DMS153 treated with DMSO at 0.1 percent for 48 hours (cell line): ENCODE results near the gene AFG3L2.

ENCODE experiments used
- DNase-seq: peaks from one replicate; lab custom pipeline; 2025; ENCODE audit not compliant: unreplicated experiment; lab: John Stamatoyannopoulos, UW

The AFG3L2 gene

DNA sequence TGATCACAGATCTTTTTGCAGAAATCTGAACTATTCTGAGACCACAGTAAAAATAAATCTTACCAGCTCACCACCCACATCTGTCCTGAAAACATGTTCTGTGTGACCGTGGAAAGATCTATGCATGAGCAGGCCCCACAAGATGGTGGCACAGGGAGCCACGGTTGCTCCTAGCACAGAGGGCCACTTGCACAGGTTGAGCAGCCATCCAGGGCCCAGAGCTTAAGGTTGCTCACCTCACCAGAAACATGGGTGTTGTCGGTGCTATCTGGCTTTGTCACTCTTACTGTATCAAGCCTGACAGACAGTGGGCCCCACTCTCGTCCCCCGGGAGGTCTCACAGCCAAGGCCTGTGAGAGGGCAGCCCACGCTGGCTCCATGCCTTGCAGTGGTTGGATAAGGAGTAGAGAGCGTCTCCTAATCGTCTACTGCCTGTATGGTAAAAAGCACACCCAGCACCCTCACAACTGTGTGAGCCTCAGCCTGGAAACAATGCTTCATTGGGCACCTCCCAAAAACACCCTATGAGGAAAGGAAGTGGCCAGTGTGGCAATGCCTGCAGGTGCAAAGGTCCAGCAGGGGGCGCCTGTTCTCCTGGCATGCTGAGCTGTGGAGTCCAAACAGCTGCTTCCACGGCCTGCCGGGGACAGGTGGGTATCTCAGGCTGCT lies 49.4 kb downstream of the AFG3L2 start:
- no peak for DNase-seq

DNA sequence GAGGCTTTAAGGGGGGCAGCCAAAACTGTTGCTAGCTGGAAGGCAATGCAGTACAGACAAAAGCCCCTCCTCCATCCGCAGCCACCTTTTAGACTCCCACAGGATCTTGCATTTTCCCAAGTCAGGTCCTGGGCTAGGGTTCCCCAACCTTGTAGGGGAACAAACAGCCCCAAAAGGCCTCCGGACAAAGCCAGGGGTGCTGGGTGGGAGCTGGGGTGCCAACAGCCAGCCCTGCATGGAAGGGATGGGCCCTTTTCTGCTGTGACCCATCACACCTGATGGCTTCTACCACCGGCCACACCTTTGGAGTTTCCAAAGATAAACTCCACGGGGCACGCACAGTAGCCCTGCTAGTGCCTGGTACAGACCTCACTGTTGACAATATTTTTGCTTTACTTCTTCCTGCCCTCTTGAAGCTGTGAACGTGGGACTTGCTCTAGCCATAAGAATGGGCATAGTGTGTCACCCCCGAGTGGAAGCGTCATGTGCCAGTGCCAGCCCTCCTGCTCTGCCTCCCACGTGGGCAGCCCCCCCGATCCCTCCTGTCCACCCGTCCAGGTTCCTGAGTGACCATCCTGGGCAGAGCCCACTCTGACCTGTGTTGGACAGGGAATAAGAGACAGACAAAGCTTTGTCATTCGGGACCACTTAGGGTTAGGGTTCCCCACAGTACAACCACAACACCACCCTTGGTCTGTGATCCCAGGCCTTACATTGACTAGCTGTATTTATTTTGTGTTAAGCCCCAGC lies 50.1 kb downstream of the AFG3L2 start:
- DNase-seq = no peak

DNA sequence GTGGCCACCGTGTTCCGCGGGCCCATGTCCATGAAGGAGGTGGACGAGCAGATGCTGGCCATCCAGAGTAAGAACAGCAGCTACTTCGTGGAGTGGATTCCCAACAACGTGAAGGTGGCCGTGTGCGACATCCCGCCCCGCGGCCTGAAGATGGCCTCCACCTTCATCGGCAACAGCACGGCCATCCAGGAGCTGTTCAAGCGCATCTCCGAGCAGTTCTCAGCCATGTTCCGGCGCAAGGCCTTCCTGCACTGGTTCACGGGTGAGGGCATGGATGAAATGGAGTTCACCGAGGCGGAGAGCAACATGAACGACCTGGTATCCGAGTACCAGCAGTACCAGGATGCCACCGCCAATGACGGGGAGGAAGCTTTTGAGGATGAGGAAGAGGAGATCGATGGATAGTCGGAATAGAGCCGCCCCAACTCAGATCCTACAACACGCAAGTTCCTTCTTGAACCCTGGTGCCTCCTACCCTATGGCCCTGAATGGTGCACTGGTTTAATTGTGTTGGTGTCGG lies 51.2 kb downstream of the AFG3L2 start:
- DNase-seq = no peak

DNA sequence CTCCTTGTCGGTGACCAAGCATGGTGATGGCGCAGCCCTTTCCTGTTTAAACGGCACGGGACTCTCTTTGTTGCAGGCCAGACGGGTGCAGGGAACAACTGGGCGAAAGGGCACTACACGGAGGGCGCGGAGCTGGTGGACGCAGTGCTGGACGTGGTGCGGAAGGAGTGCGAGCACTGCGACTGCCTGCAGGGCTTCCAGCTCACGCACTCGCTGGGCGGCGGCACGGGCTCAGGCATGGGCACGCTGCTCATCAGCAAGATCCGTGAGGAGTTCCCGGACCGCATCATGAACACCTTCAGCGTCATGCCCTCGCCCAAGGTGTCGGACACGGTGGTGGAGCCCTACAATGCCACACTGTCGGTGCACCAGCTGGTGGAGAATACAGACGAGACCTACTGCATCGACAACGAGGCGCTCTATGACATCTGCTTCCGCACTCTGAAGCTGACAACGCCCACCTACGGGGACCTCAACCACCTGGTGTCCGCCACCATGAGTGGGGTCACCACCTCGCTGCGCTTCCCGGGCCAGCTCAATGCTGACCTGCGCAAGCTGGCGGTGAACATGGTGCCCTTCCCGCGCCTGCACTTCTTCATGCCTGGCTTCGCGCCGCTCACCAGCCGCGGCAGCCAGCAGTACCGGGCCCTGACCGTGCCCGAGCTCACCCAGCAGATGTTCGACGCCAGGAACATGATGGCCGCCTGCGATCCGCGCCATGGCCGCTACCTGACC lies 51.9 kb downstream of the AFG3L2 start:
- no peak for DNase-seq

DNA sequence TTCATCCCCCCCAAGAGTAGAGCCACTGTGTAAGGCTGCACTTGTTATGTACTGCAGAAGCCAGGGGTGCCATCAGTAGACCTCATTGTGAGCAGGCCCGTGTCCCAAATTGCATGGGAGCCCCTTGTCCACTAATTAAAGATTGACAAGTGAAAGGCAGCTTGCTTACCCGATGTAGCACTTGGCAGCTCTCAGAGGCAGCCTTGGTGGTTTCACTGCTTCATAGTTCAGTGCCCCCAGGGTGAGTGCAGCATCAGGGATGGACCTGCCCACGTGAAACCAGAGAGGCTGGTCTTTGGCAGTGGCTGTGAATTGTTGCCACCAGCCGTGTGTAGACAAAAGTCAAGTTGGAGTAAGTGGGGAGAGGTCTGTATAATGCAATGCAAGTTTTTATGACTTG lies 55.7 kb downstream of the AFG3L2 start:
- DNase-seq = no peak

DNA sequence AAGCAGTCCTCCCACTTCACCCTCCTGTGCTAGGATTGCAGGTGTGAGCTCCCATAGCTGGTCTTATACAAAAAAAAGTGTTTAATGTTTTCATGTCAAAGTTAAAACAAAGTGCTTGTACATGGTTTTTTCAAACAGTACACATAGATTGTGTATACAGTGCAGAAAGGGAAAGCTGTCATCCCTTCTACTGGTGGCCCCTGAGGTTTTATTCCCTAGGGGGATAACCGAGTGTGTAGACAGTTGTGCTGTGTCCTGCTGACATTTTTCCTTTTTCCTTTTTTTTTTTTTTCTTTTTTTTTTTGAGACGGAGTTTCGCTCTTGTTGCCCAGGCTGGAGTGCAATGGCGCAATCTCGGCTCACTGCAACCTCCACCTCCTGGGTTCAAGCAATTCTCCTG lies 58.2 kb downstream of the AFG3L2 start:
- no peak for DNase-seq

DNA sequence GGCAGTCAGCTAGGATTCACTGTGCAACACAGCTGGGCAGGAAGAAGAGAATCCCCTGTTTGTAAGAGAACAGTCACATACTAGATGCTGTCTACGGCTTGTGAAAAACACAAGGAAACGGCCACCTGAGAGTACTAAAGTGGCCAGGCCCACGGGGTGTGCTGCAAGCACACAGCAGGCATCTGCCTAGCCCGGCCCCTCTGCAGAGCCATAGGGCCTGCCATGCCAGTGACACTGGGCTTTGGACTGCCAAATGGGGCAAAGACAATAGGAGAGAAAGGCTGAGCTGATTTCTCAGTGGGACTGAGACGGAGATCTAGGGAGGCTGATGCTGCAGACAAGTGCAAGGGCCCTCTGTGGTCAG lies 58.7 kb downstream of the AFG3L2 start:
- no peak for DNase-seq

DNA sequence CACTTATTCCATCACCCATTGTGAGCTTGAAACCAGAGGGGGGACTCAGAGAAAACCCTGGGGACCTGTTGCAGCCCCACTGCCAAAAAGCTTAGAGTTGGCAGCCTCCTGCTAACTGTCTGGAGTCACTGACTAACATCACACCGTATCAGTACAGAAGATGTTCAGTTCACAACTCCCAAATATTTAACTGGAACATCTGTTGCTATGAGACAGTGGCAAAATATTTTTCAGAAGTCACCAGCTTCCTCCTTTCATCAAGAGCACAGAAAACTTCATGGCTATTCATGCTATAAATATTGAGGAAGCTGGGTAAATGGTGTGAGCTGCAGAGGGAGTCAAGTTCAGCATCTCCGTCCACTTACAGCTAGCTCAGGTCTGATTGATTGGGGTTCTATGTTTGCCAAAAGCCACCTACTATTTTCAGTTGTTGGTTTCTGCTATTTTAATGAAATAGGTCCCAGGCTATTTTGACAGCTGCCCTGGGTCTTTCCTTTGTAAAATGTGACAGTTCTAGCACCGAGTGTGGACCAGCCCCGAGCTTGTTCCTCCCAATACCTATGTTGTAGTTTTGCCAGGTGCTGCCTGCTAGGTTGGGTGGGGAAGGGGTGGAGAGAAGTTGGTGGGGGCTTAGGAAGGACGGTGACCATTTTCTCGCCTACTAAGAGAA lies 59.2 kb downstream of the AFG3L2 start:
- DNase-seq = no peak

DNA sequence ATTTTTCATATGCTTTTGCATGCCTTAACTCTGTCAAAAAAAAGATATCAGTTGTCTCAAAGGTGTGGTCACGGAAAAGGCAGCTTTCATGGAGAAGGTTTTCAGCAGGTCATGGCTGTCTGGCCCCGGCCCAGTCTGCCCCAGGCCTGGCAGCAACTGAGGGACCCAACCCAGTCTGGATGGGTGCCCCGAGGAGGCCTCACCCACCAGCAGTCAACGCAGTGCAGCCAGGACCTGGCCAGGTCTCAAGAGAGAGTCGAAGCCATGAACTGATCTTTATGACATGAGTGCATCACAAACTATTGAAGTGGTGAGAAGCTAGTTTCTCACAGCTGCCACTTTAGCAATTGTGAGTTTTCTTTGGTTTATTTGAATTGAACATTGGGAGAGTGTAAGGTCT lies 61.1 kb downstream of the AFG3L2 start:
- no peak for DNase-seq

DNA sequence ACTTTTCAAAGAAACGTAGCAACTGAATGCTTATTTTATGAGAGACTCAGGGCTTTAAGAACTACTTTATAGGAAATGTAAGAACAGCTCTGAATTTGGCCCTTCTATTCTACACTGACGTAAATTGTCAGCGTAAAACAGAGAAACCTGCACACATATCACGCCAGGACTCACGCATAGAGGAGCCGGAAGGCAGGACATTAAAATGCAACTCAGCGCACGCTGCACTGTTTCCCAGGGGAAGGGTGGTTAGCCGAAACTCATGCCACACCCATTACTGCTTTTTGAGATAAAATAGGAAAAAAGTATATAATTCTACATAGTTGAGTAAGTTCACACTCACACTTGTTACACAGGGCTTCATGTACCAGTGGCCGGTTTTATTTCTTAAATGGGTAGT lies 61.5 kb downstream of the AFG3L2 start:
- no peak for DNase-seq

DNA sequence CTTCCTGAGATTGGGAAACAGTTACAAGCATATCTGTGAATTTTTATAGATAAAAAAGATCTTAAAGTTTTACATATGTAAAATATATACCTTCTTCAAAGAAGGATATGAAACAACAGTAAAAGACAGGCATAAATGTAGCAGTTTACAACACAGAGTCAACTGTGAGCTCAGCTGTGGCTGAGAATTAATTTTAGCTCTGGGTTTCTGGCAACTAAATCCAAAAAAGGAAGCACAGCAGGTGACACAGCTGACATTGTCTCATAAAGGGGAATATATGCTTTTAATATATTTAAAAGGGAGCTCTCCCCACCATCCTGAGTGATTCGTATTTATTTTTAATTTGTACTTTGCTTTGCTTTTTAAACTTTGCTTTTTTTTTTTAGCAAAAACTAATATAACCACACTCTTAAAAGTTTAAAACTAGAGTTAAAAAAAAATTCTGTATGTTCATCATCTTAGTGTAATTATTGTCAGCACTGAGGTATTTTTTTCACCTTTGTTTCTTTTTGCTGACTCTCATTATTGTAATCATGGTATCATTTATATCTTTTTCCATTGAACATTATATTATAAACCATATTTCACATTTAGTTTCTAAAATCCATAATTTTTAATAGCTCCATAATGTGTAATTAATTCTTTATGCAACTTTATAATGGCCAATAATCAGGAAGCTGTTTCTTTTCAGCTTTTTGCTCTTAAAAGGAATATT lies 62.3 kb downstream of the AFG3L2 start:
- no peak for DNase-seq

DNA sequence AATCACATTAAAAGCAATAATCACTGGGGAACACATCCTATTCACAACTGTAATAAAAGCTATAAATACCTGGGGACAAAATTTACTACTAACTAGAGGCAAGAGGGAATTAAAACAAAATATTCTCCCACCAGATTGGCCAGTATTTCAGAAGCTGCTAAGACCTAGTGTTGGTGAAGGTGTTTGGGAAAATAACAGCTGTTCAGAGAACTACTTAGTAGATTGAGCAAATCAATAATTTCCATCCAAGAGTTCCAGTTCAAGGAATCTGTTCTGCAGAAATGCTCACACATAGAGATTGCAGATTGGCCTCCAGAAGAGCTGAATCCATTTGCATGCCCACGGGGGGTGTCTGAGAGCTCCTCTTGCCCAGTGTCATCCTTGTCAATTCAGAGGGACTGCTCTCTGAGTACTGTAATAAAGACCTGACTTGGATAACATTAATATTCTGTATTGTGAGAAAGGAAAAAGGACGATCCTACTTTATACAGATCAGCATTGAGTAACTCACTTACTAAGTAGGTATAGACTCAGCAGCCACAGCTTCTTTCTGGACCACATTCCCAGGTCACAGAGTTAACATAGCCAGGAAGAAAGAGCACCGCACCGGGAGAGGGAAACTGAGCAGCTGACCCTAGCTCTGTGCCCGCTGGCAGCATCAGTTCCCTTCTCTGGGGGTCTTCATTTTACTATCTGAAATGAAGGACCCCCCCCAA lies 63.3 kb downstream of the AFG3L2 start:
- DNase-seq = no peak

DNA sequence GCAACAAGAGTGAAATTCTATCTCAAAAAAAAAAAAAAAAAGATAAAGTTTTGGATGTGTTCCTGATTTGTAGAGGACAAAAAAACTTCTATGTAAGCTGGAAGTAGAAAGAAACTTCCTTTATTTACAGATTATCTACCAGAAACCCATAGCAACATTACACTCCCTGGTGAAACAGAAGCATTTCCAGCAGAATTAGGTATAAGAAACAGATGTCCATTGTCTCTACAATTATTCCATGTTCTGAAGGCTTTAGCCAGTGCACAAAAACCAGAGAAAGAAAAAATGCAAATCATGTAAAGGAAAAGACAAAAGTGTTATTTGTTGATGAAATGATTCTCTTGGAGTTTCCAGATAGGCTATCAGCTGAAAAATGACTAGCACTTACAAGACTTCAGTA lies 64.1 kb downstream of the AFG3L2 start:
- no peak for DNase-seq

DNA sequence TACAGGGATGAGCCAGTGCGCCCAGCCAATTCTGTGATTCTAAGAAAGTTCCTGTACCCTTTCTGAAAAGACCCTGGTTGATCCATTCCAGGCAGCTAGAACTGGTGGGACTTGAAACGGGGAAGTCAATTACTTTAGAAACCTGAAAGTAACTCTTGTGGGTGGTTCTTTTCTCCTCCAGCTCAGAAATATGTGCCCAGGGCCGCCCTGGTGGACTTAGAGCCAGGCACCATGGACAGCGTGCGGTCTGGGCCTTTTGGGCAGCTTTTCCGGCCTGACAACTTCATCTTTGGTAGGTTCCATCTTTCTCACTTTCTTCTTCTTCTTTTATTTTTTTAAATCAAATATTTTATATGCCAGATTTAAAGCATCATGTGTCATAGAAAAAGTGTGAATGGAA lies 66.3 kb downstream of the AFG3L2 start:
- DNase-seq = no peak

DNA sequence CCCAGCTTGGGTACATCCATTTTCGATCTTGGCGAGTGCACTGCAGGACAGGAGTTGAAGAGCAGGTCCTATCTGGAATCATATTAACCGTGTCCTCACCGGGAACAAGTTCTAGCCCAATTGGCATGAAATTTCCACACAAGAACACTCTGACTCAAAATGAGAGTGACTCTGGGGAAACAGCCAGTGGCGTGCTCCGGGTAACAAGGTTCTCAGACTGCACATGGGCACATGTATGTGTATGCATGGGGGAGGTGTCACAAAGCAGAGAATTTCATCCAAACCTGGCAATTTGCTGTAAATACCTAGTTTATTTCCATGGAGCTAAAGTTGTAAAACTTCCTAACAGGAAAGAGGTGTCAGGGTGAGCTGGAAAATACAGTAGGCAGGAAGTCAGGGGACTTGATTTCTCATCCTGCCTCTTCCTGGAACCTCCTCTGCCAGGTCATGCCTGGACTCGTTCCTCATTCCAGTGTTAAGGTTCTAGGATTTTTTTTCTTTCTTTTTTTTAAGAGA lies 67.3 kb downstream of the AFG3L2 start:
- no peak for DNase-seq

DNA sequence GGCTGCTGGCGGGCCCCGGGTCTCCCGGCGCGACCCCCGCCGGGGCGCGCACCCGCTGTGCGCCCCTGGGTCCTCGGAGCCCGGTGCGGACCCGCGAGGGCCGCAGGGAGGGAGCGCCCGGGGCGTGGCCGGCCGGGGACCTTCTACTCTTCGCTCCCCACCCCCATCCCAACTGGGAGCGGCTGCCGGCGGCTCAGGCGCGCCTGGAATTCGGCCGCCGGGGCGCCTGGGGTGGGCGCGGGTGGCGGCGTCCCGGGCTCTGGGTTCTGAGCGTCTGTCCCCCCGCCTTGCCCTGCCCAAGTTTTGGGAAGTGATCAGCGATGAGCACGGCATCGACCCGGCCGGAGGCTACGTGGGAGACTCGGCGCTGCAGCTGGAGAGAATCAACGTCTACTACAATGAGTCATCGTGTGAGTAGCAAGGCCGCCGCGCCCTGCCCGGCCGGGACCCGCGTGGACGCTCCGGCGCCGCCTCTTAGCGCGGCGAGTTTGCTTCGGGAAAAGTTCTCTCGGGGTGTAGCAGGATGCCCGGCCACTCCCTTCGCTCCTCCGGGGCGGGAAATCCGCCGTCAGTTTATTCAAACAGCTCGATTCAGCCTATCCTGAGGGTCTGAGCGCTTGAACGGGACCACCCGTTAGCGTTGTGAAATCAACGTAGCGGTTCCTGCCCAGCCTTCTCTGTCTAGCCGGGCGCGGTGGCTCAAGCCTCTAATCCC lies 68.5 kb downstream of the AFG3L2 start:
- DNase-seq = no peak

DNA sequence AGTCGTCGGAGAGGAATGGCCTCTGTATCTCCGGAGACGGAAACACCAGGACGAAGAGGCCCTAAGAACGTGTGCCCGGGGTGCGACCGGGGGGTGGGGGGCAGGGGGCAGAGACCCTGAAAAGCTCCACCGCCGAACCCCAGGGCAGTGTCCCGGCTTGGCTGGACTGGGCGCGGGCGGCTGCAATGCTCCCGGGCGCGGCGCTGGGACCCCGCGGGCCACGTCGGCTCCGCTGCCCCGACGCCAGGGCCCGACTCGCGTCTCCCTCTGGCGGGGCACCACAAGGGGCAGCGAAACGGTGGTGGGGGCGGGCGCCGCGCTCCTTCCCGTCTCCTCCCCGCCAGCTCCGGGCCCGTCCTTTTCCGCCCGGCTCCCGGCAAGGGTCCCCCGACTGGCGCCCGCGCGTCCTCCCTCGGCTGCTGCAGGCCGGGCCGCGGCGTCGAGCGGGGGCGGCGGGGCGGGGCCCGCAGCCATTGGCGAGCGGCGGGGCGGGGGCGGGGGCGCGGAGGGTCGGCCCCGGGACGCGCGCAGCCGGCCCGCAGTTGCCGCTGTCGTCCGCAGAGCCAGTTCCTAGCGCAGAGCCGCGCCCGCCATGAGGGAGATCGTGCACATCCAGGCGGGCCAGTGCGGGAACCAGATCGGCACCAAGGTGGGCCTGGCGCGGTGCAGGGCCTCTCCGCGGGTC lies 69.2 kb downstream of the AFG3L2 start, which contains the start of gene TUBB6:
Gene TUBB6 (plus strand): TSS at position 541 of the 685 bp plus-strand sequence. CDS start 52 bp downstream, at position 593.
- no peak for DNase-seq
